ENCODE measurements around the gene LITAFD.

Gene LITAFD

DNA sequence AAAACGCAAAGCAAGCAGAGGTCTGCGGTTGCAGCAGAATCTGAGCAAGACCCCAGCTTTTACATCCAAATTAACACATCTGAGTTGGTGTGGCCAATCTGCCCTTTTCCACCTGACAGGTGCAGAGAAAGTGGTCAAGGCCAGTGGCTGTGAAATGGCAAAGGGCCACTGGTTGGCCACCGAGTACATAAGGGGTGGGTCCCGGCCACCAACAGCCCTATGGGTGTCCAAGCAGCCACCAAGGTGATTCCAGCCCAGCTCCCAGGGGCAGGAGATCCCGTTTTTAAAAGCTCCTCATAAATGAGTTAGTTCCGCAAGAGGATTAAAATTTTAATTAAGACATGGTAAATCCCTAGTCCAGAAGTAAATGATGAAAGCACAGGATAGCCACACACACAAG is 52.5 kb downstream of the LITAFD start:
- no peaks in the 10 kb centered on the region for H3K9me3 ChIP-seq (ENCODE audit: control insufficient read depth, low read length)
- H3K4me1 ChIP-seq (ENCODE audit: control insufficient read depth, insufficient read depth, low read length, poor library complexity, severe bottlenecking) = peaks cover 19% of the 10 kb centered on the region
- H3K36me3 ChIP-seq (ENCODE audit: control insufficient read depth, insufficient read depth, low read length) = peaks cover 2% of the 10 kb centered on the region
- H3K27me3 ChIP-seq (replicated peaks; ENCODE audit: control insufficient read depth, insufficient read depth, low read length, poor library complexity, severe bottlenecking) = no peaks in the 10 kb centered on the region
- H3K4me3 ChIP-seq (ENCODE audit: insufficient read depth, low read depth, low read length, poor library complexity, severe bottlenecking) = no peak overlapping the region
- no peak for DNase-seq
- no peak overlapping the region for H3K27ac ChIP-seq (ENCODE audit: insufficient read depth, low read length, poor library complexity, severe bottlenecking)

Data from effector memory CD4-positive, alpha-beta T cell (primary cell).